Measurements from ENCODE around the gene LURAP1L. TPM values are rescaled to one million over a fixed set of nuclear protein-coding genes. Genes with fewer than 3 reads are reported as not detected.
"Not testable (repeated sequence)": the region's sequence is repeated elsewhere in the genome, so short reads cannot be mapped to it uniquely, and the experiment has no call there.

The LURAP1L gene
- total and polyA plus RNA-seq, 2 donors: 1.4 to 6.8 TPM

- Histone ChIP-seq H3K4me1 (ENCODE audit: control insufficient read depth in 2 of 2, insufficient read depth in 2 of 2, low read length in 2 of 2) (no peaks in the 10 kb centered on the region), H3K27ac (ENCODE audit: low read depth in 1 of 2, low read length in 1 of 2) (no peak overlapping the region), H3K9me3 (ENCODE audit: control insufficient read depth in 2 of 2, insufficient read depth in 1 of 2, low read length in 1 of 2) (no peaks in the 10 kb centered on the region), H3K4me3 (ENCODE audit: low read length in 2 of 2) (no peak overlapping the region), H3K36me3 (ENCODE audit: control insufficient read depth in 2 of 2, insufficient read depth in 2 of 2, low read length in 1 of 2) (no peaks in the 10 kb centered on the region), H3K27me3 (ENCODE audit: control insufficient read depth in 2 of 2, insufficient read depth in 1 of 2, low read length in 1 of 2) (no peaks in the 10 kb centered on the region)
- WGBS: 75% methylated on average over 5 of the region's 5 CpGs
- DNase-seq (ENCODE audit: low read depth in 6 of 9, low spot score in 9 of 9): no peak
These were observed 81.8 kb downstream of the LURAP1L start for GRCh38 chr9:12856603-12857002.

- Histone ChIP-seq H3K27me3 (ENCODE audit: control insufficient read depth in 2 of 2, insufficient read depth in 1 of 2, low read length in 1 of 2) (no peaks in the 10 kb centered on the region), H3K27ac (ENCODE audit: low read depth in 1 of 2, low read length in 1 of 2) (no peak overlapping the region)
- WGBS: 93% methylated on average over 5 of the region's 5 CpGs
These were observed 85.0 kb downstream of the LURAP1L start for GRCh38 chr9:12859704-12860251.

GRCh38 chr9:12860998-12861397 lies 86.2 kb downstream of the LURAP1L start:
- H3K4me1 ChIP-seq (ENCODE audit: control insufficient read depth in 2 of 2, insufficient read depth in 2 of 2, low read length in 2 of 2): no peaks in the 10 kb centered on the region
- no peak overlapping the region for H3K27ac ChIP-seq (ENCODE audit: low read depth in 1 of 2, low read length in 1 of 2)
- no peak for DNase-seq (ENCODE audit: low read depth in 6 of 9, low spot score in 9 of 9)
- no peaks in the 10 kb centered on the region for H3K27me3 ChIP-seq (ENCODE audit: control insufficient read depth in 2 of 2, insufficient read depth in 1 of 2, low read length in 1 of 2)
- no peak overlapping the region for H3K4me3 ChIP-seq (ENCODE audit: low read length in 2 of 2)
- 94% methylated on average over 1 of the region's 1 CpG for WGBS
- H3K36me3 ChIP-seq (ENCODE audit: control insufficient read depth in 2 of 2, insufficient read depth in 2 of 2, low read length in 1 of 2): no peaks in the 10 kb centered on the region
- no peaks in the 10 kb centered on the region for H3K9me3 ChIP-seq (ENCODE audit: control insufficient read depth in 2 of 2, insufficient read depth in 1 of 2, low read length in 1 of 2)

More at GRCh38 chr9:12859704-12860251, 85.0 kb downstream of the LURAP1L start:
- Histone ChIP-seq H3K36me3 (ENCODE audit: control insufficient read depth in 2 of 2, insufficient read depth in 2 of 2, low read length in 1 of 2) (no peaks in the 10 kb centered on the region), H3K4me1 (ENCODE audit: control insufficient read depth in 2 of 2, insufficient read depth in 2 of 2, low read length in 2 of 2) (no peaks in the 10 kb centered on the region), H3K9me3 (ENCODE audit: control insufficient read depth in 2 of 2, insufficient read depth in 1 of 2, low read length in 1 of 2) (no peaks in the 10 kb centered on the region), H3K4me3 (ENCODE audit: low read length in 2 of 2) (no peak overlapping the region)
- DNase-seq (ENCODE audit: low read depth in 6 of 9, low spot score in 9 of 9): no peak

GRCh38 chr9:12862611-12863410 lies 88.0 kb downstream of the LURAP1L start:
- 86% methylated on average over 3 of the region's 3 CpGs for WGBS
- Histone ChIP-seq H3K4me1 (ENCODE audit: control insufficient read depth in 2 of 2, insufficient read depth in 2 of 2, low read length in 2 of 2) (no peaks in the 10 kb centered on the region), H3K36me3 (ENCODE audit: control insufficient read depth in 2 of 2, insufficient read depth in 2 of 2, low read length in 1 of 2) (no peaks in the 10 kb centered on the region)

GRCh38 chr9:12863618-12864017 lies 88.8 kb downstream of the LURAP1L start:
- Histone ChIP-seq H3K4me1 (ENCODE audit: control insufficient read depth in 2 of 2, insufficient read depth in 2 of 2, low read length in 2 of 2) (no peaks in the 10 kb centered on the region), H3K27me3 (ENCODE audit: control insufficient read depth in 2 of 2, insufficient read depth in 1 of 2, low read length in 1 of 2) (no peaks in the 10 kb centered on the region), H3K9me3 (ENCODE audit: control insufficient read depth in 2 of 2, insufficient read depth in 1 of 2, low read length in 1 of 2) (no peaks in the 10 kb centered on the region), H3K27ac (ENCODE audit: low read depth in 1 of 2, low read length in 1 of 2) (no peak overlapping the region), H3K36me3 (ENCODE audit: control insufficient read depth in 2 of 2, insufficient read depth in 2 of 2, low read length in 1 of 2) (no peaks in the 10 kb centered on the region), H3K4me3 (ENCODE audit: low read length in 2 of 2) (no peak overlapping the region)
- DNase-seq (ENCODE audit: low read depth in 6 of 9, low spot score in 9 of 9): no peak
- WGBS: 92% methylated on average over 1 of the region's 1 CpG

More at GRCh38 chr9:12862611-12863410, 88.0 kb downstream of the LURAP1L start:
- Histone ChIP-seq H3K27ac (ENCODE audit: low read depth in 1 of 2, low read length in 1 of 2) (no peak overlapping the region), H3K4me3 (ENCODE audit: low read length in 2 of 2) (no peak overlapping the region), H3K27me3 (ENCODE audit: control insufficient read depth in 2 of 2, insufficient read depth in 1 of 2, low read length in 1 of 2) (no peaks in the 10 kb centered on the region), H3K9me3 (ENCODE audit: control insufficient read depth in 2 of 2, insufficient read depth in 1 of 2, low read length in 1 of 2) (no peaks in the 10 kb centered on the region)
- no peak for DNase-seq (ENCODE audit: low read depth in 6 of 9, low spot score in 9 of 9)

- H3K27ac ChIP-seq (ENCODE audit: low read depth in 1 of 2, low read length in 1 of 2); H3K9me3 ChIP-seq (ENCODE audit: control insufficient read depth in 2 of 2, insufficient read depth in 1 of 2, low read length in 1 of 2); DNase-seq (ENCODE audit: low read depth in 6 of 9, low spot score in 9 of 9); H3K36me3 ChIP-seq (ENCODE audit: control insufficient read depth in 2 of 2, insufficient read depth in 2 of 2, low read length in 1 of 2); H3K4me3 ChIP-seq (ENCODE audit: low read length in 2 of 2); H3K27me3 ChIP-seq (ENCODE audit: control insufficient read depth in 2 of 2, insufficient read depth in 1 of 2, low read length in 1 of 2); H3K4me1 ChIP-seq (ENCODE audit: control insufficient read depth in 2 of 2, insufficient read depth in 2 of 2, low read length in 2 of 2): not testable (repeated sequence)
- 94% methylated on average over 3 of the region's 3 CpGs for WGBS
These were observed 90.6 kb downstream of the LURAP1L start for GRCh38 chr9:12865380-12865779.

Other genes starting within 250 kb of the LURAP1L start
- 0.19 TPM for gene TYRP1, start 81.6 kb upstream of the LURAP1L start, total RNA-seq
- 0.09 TPM for gene TYRP1, start 81.6 kb upstream of the LURAP1L start, polyA plus RNA-seq

Data from thymus (tissue), 11 donors.